GM18526 (cell line): ENCODE data around the gene LRRTM3.

ENCODE experiments used
- POLR2A ChIP-seq: IDR thresholded peaks from 3 replicates; pipeline ENCODE4 v1.6.1; 2011; ENCODE audit not compliant: insufficient read length; ENCODE audit errors: extremely low read depth

The LRRTM3 gene

DNA sequence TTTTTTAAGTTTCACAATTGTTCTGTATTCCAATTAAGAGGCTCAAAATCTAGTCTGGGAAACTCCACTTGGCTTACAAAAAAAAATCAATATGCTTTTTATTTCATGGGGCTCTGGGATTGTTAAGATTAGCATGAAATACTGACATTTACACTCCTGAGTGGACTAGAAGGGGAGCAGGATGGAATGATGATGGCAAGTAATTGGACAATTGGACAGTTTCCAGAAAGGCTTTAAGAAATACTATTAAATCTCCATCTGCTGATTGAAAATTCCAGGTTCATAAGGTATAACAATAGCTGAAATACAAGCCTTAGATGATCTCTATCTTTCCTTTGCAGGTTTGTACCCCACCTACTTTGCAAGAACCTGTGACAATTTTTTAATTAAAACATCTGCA lies 184.4 kb downstream of the LRRTM3 start:
- TF ChIP-seq POLR2A = no peak

- TF ChIP-seq POLR2A = no peak
Measured at GRCh38 chr10:67112765-67113164, 186.9 kb downstream of the LRRTM3 start.

DNA sequence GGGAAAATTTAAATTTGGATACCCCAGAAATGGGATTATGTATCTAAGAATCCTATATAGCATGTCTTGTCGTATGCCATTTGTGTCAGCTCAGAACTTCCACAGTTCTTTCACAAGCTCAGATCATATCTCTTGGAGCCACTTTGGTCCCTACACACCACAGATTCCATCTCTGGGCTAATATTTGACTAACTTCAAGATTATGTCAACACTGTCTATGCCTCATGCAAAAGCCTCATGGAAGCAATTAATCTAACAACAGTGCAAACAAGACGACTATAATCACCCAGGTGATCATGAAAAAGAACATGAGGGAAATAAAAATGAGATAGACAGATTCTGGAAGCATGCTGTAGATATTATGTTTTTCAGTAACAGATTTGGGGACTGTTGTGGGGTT lies 189.1 kb downstream of the LRRTM3 start:
- TF ChIP-seq POLR2A = no peak

DNA sequence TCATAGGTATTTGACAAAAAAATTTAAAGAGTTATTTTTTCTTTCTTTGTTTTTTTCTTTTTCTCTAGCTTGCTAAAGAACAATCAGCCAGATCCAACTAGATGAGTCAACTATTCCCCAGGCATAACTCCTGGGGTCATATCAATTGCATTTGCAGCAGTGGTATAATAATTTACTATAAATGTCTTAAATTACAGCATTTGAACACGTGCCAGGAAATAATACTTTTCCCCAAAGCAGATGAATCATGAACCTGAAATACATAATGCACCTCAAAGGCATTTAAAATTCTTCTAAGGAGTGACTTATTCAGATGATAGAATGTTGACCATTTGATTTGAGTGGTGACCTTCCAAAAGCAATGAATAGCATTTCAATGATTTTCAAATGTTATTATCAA lies 190.1 kb downstream of the LRRTM3 start:
- TF ChIP-seq POLR2A = no peak

- TF ChIP-seq POLR2A = no peak
Measured at GRCh38 chr10:67119651-67120050, 193.8 kb downstream of the LRRTM3 start.

DNA sequence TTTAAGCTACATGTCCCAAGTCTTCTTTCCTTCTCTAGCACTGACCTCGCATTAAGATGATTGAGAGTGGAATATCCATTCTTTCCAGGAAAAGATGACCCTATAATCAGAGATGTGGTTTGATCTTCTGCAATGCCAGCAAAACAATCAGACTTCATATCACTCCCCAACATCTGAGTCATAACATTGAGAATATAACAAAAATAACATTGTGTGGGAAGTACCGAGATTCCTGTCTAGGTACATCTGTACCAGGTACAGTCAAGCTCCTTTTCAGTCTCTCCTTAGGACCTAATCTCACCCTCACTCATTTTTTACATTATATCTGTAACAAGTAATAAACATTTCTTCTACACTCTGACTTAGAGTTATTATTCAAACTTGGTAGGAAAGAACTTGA lies 201.6 kb downstream of the LRRTM3 start:
- TF ChIP-seq POLR2A = no peak

- no peak for TF ChIP-seq POLR2A
Measured at GRCh38 chr10:67140641-67141040, 214.8 kb downstream of the LRRTM3 start.

- no peak for TF ChIP-seq POLR2A
Measured at GRCh38 chr10:67141300-67141699, 215.5 kb downstream of the LRRTM3 start.

DNA sequence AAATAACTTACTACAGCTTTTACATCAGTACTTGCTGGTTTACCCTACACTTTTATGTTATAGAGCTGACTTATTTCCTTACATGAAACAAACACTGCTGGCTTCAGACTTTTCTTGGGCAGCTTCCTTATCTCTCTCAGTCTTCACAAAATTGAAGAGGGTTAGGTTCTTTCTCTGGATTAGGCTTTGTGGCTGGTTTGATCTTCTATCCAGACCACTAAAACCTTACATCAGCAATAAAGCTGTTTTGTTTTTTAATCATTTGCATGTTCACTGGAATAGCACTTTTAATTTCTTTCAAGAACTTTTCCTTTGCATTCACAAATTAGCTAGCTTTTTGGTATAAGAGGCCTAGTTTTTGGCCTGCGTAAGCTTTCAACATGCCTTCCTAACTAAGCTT lies 218.7 kb downstream of the LRRTM3 start:
- TF ChIP-seq POLR2A = no peak
